Stomach (tissue), 4 donors: ENCODE data around the gene POR.

Source experiments
- CTCF ChIP-seq, 7 experiments: fragments of 450-650 bp in 4 of 7; fragments of 200-600 bp in 3 of 7; sonication (generic) in 3 of 7; IDR thresholded peaks; one replicate each; pipeline ENCODE4 v1.5.1; 2016 to 2019; ENCODE audit warnings: antibody characterized with exemption in 7 of 7, control low read depth in 2 of 7, mild to moderate bottlenecking in 1 of 7
- EP300 ChIP-seq: sonication (generic); formaldehyde crosslinking; IDR thresholded peaks from one replicate; pipeline ENCODE4 v1.6.1; 2017; ENCODE audit warnings: antibody characterized with exemption
- POLR2A ChIP-seq, 4 donors: fragments of 450-650 bp; IDR thresholded peaks; one replicate each; pipeline ENCODE4 v1.6.1; 2016; ENCODE audit warnings: antibody characterized with exemption in 4 of 4, control low read depth in 2 of 4, mild to moderate bottlenecking in 1 of 4, moderate library complexity in 1 of 4

GRCh38 chr7:75962607-75963380 lies 47.8 kb downstream of the POR start:
- TF ChIP-seq CTCF (IDR thresholded peaks at IDR 0.05) (no peak), POLR2A (IDR thresholded peaks at IDR 0.05) (no peak), EP300 (no peak)
